ENCODE data around the gene ALG1. TPM values are rescaled to one million over a fixed set of nuclear protein-coding genes. Genes with fewer than 3 reads are reported as not detected.
"Not testable (repeated sequence)": the region's sequence is repeated elsewhere in the genome, so short reads cannot be mapped to it uniquely, and the experiment has no call there.

ALG1 gene
- total RNA-seq, 4 donors from 2014 or later, result 15.9 to 25.5 (median 22.9) TPM

DNA sequence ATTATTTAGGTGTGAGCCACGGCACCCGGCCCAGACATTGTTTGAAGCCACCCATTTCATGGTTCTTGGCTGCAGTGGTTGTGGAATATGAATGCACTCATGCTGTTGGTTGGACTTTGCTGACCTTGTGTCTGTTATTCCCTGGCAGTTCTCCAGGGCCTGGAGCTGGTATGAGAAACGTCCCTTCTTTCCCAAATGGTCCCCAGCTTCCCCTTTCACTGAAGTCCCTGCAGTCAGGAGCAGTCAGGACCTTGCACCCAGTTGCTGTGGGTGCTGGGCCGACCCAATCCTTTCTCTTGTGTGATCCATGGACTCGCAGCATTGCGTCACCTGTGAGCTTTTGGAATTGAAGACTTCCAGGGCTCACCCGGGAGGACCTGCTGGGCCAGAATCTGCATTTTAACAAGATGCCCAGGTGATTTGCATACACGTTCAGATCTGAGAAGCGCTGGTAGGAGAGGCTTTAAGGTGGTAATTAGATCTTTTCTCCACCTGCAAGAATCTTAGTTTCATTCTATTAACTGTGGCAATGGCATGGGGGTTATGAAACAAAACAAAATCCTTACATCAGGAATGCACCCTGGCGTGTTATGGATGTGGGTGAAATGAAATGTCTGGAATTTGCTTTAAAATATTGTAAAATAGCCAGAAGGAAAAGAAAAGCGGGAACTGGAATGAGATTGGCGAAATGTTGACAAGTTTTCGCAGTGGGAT, 63.3 kb downstream of the ALG1 start:
- H3K4me1 ChIP-seq; H3K4me3 ChIP-seq; H3K9me3 ChIP-seq; H3K27ac ChIP-seq; H3K27me3 ChIP-seq; DNase-seq (ENCODE audit: low spot score in 2 of 2); H3K36me3 ChIP-seq: not testable (repeated sequence)
- WGBS, 2 donors, result 32 to 36% methylated on average over 13 of the region's 13 CpGs

Other genes with a start within 250 kb of the ALG1 start
- gene GLYR1, start 224.6 kb upstream of the ALG1 start, total RNA-seq, result 10 to 100 TPM; 42.0 to 59.4 (median 50.9) TPM
- gene UBN1, start 224.4 kb upstream of the ALG1 start, total RNA-seq, result 10 to 100 TPM; 24.5 to 47.4 (median 29.2) TPM
- 100 to 1,000 TPM in 3 of 4 donors, 10 to 100 TPM in 1; 52.2 to 246 (median 200) TPM for gene PPL, start 134.7 kb upstream of the ALG1 start, total RNA-seq
- 10 to 100 TPM; 12.0 to 29.0 (median 13.6) TPM for gene SEC14L5, start 113.5 kb upstream of the ALG1 start, total RNA-seq
- 100 to 1,000 TPM in 1 of 4 donors, 10 to 100 TPM in 3; 37.5 to 104 (median 43.8) TPM for gene NAGPA, start 37.9 kb upstream of the ALG1 start, total RNA-seq
- gene C16orf89, start 5.9 kb upstream of the ALG1 start, total RNA-seq, result 10 to 100 TPM in 3 of 4 donors, 1 to 10 TPM in 1; 6.3 to 39.0 (median 17.8) TPM
- gene EEF2KMT, start 26.0 kb downstream of the ALG1 start, total RNA-seq, result 10 to 100 TPM in 1 of 4 donors, 1 to 10 TPM in 3; 4.8 to 10.8 (median 7.9) TPM